Hypothalamus (tissue), 51 donors: ENCODE results near the gene NBEA.

Source experiments
- DNase-seq, 51 donors: peaks; one replicate each; lab custom pipeline; 2025; lab: John Stamatoyannopoulos, UW

NBEA gene

GRCh38 chr13:35468195-35468594, 526.1 kb downstream of the NBEA start:
- DNase-seq = no peak

- no peak for DNase-seq
Observed at GRCh38 chr13:35469806-35470525, 527.9 kb downstream of the NBEA start.

- peak in 15 of 51 donors; percentile 9 to 41 (median 23) for DNase-seq
Observed at GRCh38 chr13:35470671-35471661, 528.9 kb downstream of the NBEA start.

GRCh38 chr13:35471706-35472322, 529.7 kb downstream of the NBEA start:
- DNase-seq = no peak

GRCh38 chr13:35472323-35472881, 530.3 kb downstream of the NBEA start:
- no peak for DNase-seq

GRCh38 chr13:35473206-35473775, 531.2 kb downstream of the NBEA start:
- no peak for DNase-seq

- no peak for DNase-seq
Observed at GRCh38 chr13:35473802-35474201, 531.7 kb downstream of the NBEA start.

- peak in 1 of 51 donors; percentile 6 for DNase-seq
Observed at GRCh38 chr13:35474496-35475211, 532.6 kb downstream of the NBEA start.

GRCh38 chr13:35475212-35475959, 533.3 kb downstream of the NBEA start:
- peak in 14 of 51 donors; percentile 4 to 57 (median 16) for DNase-seq

- peak in 20 of 51 donors; percentile 12 to 54 (median 24) for DNase-seq
Observed at GRCh38 chr13:35475960-35476943, 534.2 kb downstream of the NBEA start, which contains the start of gene MAB21L1. TSS of gene MAB21L1 (minus strand) at chr13:35476689. CDS start at chr13:35476138, 551 bp downstream.

- DNase-seq = no peak
Observed at GRCh38 chr13:35477386-35477946, 535.4 kb downstream of the NBEA start.

- DNase-seq = no peak
Observed at GRCh38 chr13:35478271-35479037, 536.4 kb downstream of the NBEA start.

GRCh38 chr13:35479038-35479492, 537.0 kb downstream of the NBEA start:
- no peak for DNase-seq

GRCh38 chr13:35479706-35480105, 537.6 kb downstream of the NBEA start:
- no peak for DNase-seq

- no peak for DNase-seq
Observed at GRCh38 chr13:35480346-35480745, 538.3 kb downstream of the NBEA start.

GRCh38 chr13:35481777-35482176, 539.7 kb downstream of the NBEA start:
- no peak for DNase-seq
